ENCODE data around the gene CXCL16.

The CXCL16 gene

GRCh38 chr17:4735876-4736651, 3.7 kb downstream of the CXCL16 start:
- Histone ChIP-seq H3K4me3 (ENCODE audit: low read depth in 1 of 2, low read length in 2 of 2) (no peak overlapping the region), H3K27ac (ENCODE audit: low read length) (no peak overlapping the region), H3K36me3 (ENCODE audit: control insufficient read depth in 1 of 2, insufficient read depth in 2 of 2, low read length in 2 of 2) (no peaks in the 10 kb centered on the region), H3K27me3 (ENCODE audit: low read depth, low read length) (no peaks in the 10 kb centered on the region), H3K4me1 (ENCODE audit: control insufficient read depth in 1 of 2, insufficient read depth in 2 of 2, low read length in 2 of 2) (peaks cover 0 to 13% of the 10 kb centered on the region in 2 donors), H3K9me3 (ENCODE audit: control insufficient read depth in 1 of 2, low read length in 2 of 2) (no peaks in the 10 kb centered on the region)

GRCh38 chr17:4734857-4735475, 4.8 kb downstream of the CXCL16 start:
- Histone ChIP-seq H3K27ac (ENCODE audit: low read length) (peak overlapping the region; percentile 56), H3K36me3 (ENCODE audit: control insufficient read depth in 1 of 2, insufficient read depth in 2 of 2, low read length in 2 of 2) (no peaks in the 10 kb centered on the region), H3K4me1 (ENCODE audit: control insufficient read depth in 1 of 2, insufficient read depth in 2 of 2, low read length in 2 of 2) (peaks cover 0 to 17% of the 10 kb centered on the region in 2 donors), H3K27me3 (ENCODE audit: low read depth, low read length) (no peaks in the 10 kb centered on the region), H3K4me3 (ENCODE audit: low read depth in 1 of 2, low read length in 2 of 2) (no peak overlapping the region), H3K9me3 (ENCODE audit: control insufficient read depth in 1 of 2, low read length in 2 of 2) (no peaks in the 10 kb centered on the region)

- no peaks in the 10 kb centered on the region for H3K27me3 ChIP-seq (ENCODE audit: low read depth, low read length)
- no peaks in the 10 kb centered on the region for H3K36me3 ChIP-seq (ENCODE audit: control insufficient read depth in 1 of 2, insufficient read depth in 2 of 2, low read length in 2 of 2)
- peaks cover 0 to 14% of the 10 kb centered on the region in 2 donors for H3K4me1 ChIP-seq (ENCODE audit: control insufficient read depth in 1 of 2, insufficient read depth in 2 of 2, low read length in 2 of 2)
- H3K9me3 ChIP-seq (ENCODE audit: control insufficient read depth in 1 of 2, low read length in 2 of 2), result no peaks in the 10 kb centered on the region
- no peak overlapping the region for H3K27ac ChIP-seq (ENCODE audit: low read length)
- no peak overlapping the region for H3K4me3 ChIP-seq (ENCODE audit: low read depth in 1 of 2, low read length in 2 of 2)
Measured at GRCh38 chr17:4733073-4733531, 6.6 kb downstream of the CXCL16 start.

GRCh38 chr17:4728124-4728523, 11.6 kb downstream of the CXCL16 start:
- no peaks in the 10 kb centered on the region for H3K9me3 ChIP-seq (ENCODE audit: control insufficient read depth in 1 of 2, low read length in 2 of 2)
- H3K27ac ChIP-seq (ENCODE audit: low read length), result no peak overlapping the region
- H3K27me3 ChIP-seq (ENCODE audit: low read depth, low read length), result no peaks in the 10 kb centered on the region
- no peak overlapping the region for H3K4me3 ChIP-seq (ENCODE audit: low read depth in 1 of 2, low read length in 2 of 2)
- peaks cover 0 to 14% of the 10 kb centered on the region in 2 donors for H3K4me1 ChIP-seq (ENCODE audit: control insufficient read depth in 1 of 2, insufficient read depth in 2 of 2, low read length in 2 of 2)
- no peaks in the 10 kb centered on the region for H3K36me3 ChIP-seq (ENCODE audit: control insufficient read depth in 1 of 2, insufficient read depth in 2 of 2, low read length in 2 of 2)

DNA sequence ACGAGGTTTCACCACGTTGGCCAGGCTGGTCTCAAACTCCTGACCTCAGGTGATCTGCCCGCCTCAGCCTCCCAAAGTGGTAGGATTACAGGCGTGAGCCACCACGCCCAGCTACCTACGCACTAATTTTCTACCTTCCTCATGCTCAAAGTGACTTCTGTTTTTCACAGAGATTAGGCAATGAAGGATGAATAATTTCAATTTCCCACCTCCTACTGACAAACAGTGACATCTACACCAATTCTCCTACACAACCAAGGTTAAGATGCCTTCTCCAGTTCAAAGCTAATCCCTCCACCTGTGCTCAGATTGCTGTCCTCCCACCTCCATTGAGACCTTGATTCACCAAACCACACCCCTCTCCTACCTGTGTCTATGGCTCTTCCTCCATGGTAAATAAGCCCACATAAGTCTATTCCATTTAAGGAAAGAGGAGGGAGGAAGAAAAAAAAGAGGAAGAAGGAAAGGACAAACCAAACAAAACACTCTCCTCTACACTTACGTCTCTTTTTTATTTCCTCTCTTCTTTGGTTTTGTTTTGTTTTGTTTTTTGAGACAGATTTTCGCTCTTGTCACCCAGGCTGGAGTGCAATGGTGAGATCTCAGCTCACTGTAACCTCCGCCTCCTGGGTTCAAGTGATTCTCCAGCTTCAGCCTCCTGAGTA, 13.9 kb downstream of the CXCL16 start:
- no peaks in the 10 kb centered on the region for H3K36me3 ChIP-seq (ENCODE audit: control insufficient read depth in 1 of 2, insufficient read depth in 2 of 2, low read length in 2 of 2)
- no peaks in the 10 kb centered on the region for H3K27me3 ChIP-seq (ENCODE audit: low read depth, low read length)
- H3K4me1 ChIP-seq (ENCODE audit: control insufficient read depth in 1 of 2, insufficient read depth in 2 of 2, low read length in 2 of 2), result peaks cover 0 to 5% of the 10 kb centered on the region in 2 donors
- H3K9me3 ChIP-seq (ENCODE audit: control insufficient read depth in 1 of 2, low read length in 2 of 2), result no peaks in the 10 kb centered on the region
- no peak overlapping the region for H3K4me3 ChIP-seq (ENCODE audit: low read depth in 1 of 2, low read length in 2 of 2)
- H3K27ac ChIP-seq (ENCODE audit: low read length), result no peak overlapping the region

- Histone ChIP-seq H3K4me1 (ENCODE audit: control insufficient read depth in 1 of 2, insufficient read depth in 2 of 2, low read length in 2 of 2) (peaks cover 0 to 5% of the 10 kb centered on the region in 2 donors), H3K4me3 (ENCODE audit: low read depth in 1 of 2, low read length in 2 of 2) (no peak overlapping the region), H3K36me3 (ENCODE audit: control insufficient read depth in 1 of 2, insufficient read depth in 2 of 2, low read length in 2 of 2) (peaks cover 0 to 4% of the 10 kb centered on the region in 2 donors), H3K9me3 (ENCODE audit: control insufficient read depth in 1 of 2, low read length in 2 of 2) (no peaks in the 10 kb centered on the region), H3K27me3 (ENCODE audit: low read depth, low read length) (no peaks in the 10 kb centered on the region), H3K27ac (ENCODE audit: low read length) (no peak overlapping the region)
Measured at GRCh38 chr17:4724650-4725049, 15.1 kb downstream of the CXCL16 start.

DNA sequence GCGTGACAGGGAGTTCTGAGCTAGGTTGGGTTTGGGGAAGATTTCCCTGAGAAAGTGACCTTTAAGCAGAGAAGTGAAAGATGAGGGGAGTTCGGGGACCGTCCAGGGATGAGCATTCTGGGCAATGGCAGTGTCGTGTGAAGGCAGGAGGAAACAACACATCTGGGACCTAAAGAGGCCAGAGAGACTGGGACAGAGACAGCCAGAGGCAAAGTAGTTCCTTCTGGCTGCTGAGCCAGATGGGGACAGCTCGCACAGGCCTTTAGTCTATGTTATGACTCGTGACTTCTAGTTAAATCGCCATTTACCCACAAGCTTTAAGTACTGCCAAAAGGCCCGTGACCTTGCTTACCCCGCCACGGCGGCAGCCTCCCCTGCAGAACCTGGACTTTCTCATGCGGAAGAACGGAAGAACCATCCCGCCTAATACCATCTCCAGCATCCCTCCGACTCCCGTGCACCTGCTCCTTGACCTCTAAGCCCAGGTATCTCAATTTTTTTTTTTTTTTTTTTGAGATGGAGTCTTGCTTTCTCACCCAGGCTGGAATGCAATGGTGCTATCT, 17.0 kb downstream of the CXCL16 start:
- Histone ChIP-seq H3K27ac (ENCODE audit: low read length) (no peak overlapping the region), H3K4me1 (ENCODE audit: control insufficient read depth in 1 of 2, insufficient read depth in 2 of 2, low read length in 2 of 2) (peaks cover 0 to 5% of the 10 kb centered on the region in 2 donors), H3K27me3 (ENCODE audit: low read depth, low read length) (no peaks in the 10 kb centered on the region), H3K4me3 (ENCODE audit: low read depth in 1 of 2, low read length in 2 of 2) (no peak overlapping the region), H3K36me3 (ENCODE audit: control insufficient read depth in 1 of 2, insufficient read depth in 2 of 2, low read length in 2 of 2) (peaks cover 7 to 10% of the 10 kb centered on the region in 2 donors), H3K9me3 (ENCODE audit: control insufficient read depth in 1 of 2, low read length in 2 of 2) (no peaks in the 10 kb centered on the region)

GRCh38 chr17:4721203-4722135, 18.3 kb downstream of the CXCL16 start:
- peak overlapping the region; percentile 23 for H3K27ac ChIP-seq (ENCODE audit: low read length)
- peaks cover 0 to 5% of the 10 kb centered on the region in 2 donors for H3K4me1 ChIP-seq (ENCODE audit: control insufficient read depth in 1 of 2, insufficient read depth in 2 of 2, low read length in 2 of 2)
- H3K27me3 ChIP-seq (ENCODE audit: low read depth, low read length), result no peaks in the 10 kb centered on the region
- no peaks in the 10 kb centered on the region for H3K9me3 ChIP-seq (ENCODE audit: control insufficient read depth in 1 of 2, low read length in 2 of 2)
- H3K4me3 ChIP-seq (ENCODE audit: low read depth in 1 of 2, low read length in 2 of 2), result no peak overlapping the region
- H3K36me3 ChIP-seq (ENCODE audit: control insufficient read depth in 1 of 2, insufficient read depth in 2 of 2, low read length in 2 of 2), result peaks cover 16 to 17% of the 10 kb centered on the region in 2 donors

GRCh38 chr17:4720787-4721186, 18.9 kb downstream of the CXCL16 start:
- no peaks in the 10 kb centered on the region for H3K27me3 ChIP-seq (ENCODE audit: low read depth, low read length)
- H3K27ac ChIP-seq (ENCODE audit: low read length), result no peak overlapping the region

GRCh38 chr17:4719684-4720221, 20.0 kb downstream of the CXCL16 start:
- H3K36me3 ChIP-seq (ENCODE audit: control insufficient read depth in 1 of 2, insufficient read depth in 2 of 2, low read length in 2 of 2), result peaks cover 17 to 20% of the 10 kb centered on the region in 2 donors
- H3K4me3 ChIP-seq (ENCODE audit: low read depth in 1 of 2, low read length in 2 of 2), result no peak overlapping the region
- no peak overlapping the region for H3K27ac ChIP-seq (ENCODE audit: low read length)
- peaks cover 0 to 5% of the 10 kb centered on the region in 2 donors for H3K4me1 ChIP-seq (ENCODE audit: control insufficient read depth in 1 of 2, insufficient read depth in 2 of 2, low read length in 2 of 2)
- H3K27me3 ChIP-seq (ENCODE audit: low read depth, low read length), result no peaks in the 10 kb centered on the region
- H3K9me3 ChIP-seq (ENCODE audit: control insufficient read depth in 1 of 2, low read length in 2 of 2), result no peaks in the 10 kb centered on the region

More at GRCh38 chr17:4720787-4721186, 18.9 kb downstream of the CXCL16 start:
- no peak overlapping the region for H3K4me3 ChIP-seq (ENCODE audit: low read depth in 1 of 2, low read length in 2 of 2)
- no peaks in the 10 kb centered on the region for H3K9me3 ChIP-seq (ENCODE audit: control insufficient read depth in 1 of 2, low read length in 2 of 2)
- H3K4me1 ChIP-seq (ENCODE audit: control insufficient read depth in 1 of 2, insufficient read depth in 2 of 2, low read length in 2 of 2), result peaks cover 0 to 5% of the 10 kb centered on the region in 2 donors
- H3K36me3 ChIP-seq (ENCODE audit: control insufficient read depth in 1 of 2, insufficient read depth in 2 of 2, low read length in 2 of 2), result peaks cover 17 to 20% of the 10 kb centered on the region in 2 donors
